Suprapubic skin (tissue), 4 donors: ENCODE results near the gene SCAP.

Source experiments
- POLR2A ChIP-seq, 2 donors: fragments of 450-650 bp; IDR thresholded peaks; one replicate each; pipeline ENCODE4 v1.6.1; 2017; ENCODE audit warnings: antibody characterized with exemption in 2 of 2, mild to moderate bottlenecking in 2 of 2, moderate library complexity in 2 of 2
- POLR2AphosphoS5 ChIP-seq, 3 donors: sonication (generic); formaldehyde crosslinking; IDR thresholded peaks; one replicate each; pipeline ENCODE4 v1.6.1; 2017; ENCODE audit warnings: antibody characterized with exemption in 3 of 3
- TF ChIP-seq, protein P1 (sequence below), 2 donors: fragments of 200-600 bp in 1 of 2; fragments of 450-650 bp in 1 of 2; sonication (generic) in 1 of 2; IDR thresholded peaks; one replicate each; pipeline ENCODE4 v1.5.1; 2016 to 2019; ENCODE audit warnings: antibody characterized with exemption in 2 of 2, mild to moderate bottlenecking in 1 of 2, moderate library complexity in 1 of 2

DNA sequence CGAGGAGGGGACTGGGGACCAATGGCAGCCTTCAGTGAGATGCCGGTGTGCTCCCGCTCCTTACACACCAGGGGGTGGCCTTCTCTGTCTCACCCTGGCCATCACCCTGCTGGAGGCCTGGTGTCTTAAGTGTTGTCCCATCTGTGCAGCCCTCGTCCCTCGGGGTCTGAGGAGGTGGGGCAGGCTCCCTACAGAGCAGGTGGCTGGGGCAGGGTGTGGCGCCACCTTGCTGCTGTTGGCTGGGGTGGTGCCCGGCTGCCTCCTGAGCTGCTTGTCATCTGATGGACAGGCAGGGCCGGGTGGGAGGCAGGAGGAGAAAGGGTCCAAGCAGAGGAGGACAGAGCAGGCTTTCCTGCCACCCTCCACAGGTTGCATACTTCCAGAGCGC lies 69.0 kb downstream of the SCAP start:
- TF ChIP-seq, protein P1, sequence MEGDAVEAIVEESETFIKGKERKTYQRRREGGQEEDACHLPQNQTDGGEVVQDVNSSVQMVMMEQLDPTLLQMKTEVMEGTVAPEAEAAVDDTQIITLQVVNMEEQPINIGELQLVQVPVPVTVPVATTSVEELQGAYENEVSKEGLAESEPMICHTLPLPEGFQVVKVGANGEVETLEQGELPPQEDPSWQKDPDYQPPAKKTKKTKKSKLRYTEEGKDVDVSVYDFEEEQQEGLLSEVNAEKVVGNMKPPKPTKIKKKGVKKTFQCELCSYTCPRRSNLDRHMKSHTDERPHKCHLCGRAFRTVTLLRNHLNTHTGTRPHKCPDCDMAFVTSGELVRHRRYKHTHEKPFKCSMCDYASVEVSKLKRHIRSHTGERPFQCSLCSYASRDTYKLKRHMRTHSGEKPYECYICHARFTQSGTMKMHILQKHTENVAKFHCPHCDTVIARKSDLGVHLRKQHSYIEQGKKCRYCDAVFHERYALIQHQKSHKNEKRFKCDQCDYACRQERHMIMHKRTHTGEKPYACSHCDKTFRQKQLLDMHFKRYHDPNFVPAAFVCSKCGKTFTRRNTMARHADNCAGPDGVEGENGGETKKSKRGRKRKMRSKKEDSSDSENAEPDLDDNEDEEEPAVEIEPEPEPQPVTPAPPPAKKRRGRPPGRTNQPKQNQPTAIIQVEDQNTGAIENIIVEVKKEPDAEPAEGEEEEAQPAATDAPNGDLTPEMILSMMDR (IDR thresholded peaks at IDR 0.05): no peak
- TF ChIP-seq POLR2AphosphoS5 (IDR thresholded peaks at IDR 0.05): no peak
- no peak for TF ChIP-seq POLR2A (IDR thresholded peaks at IDR 0.05)
